SHP77 treated with DMSO at 0.1 percent for 48 hours (cell line): ENCODE measurements around the gene TXNRD3.
A peak's percentile ranks its signal among the peaks of the same experiment; 100 is the strongest.

Source experiments
- DNase-seq: peaks from one replicate; lab custom pipeline; 2025; lab: John Stamatoyannopoulos, UW

TXNRD3 gene

GRCh38 chr3:126654571-126655383 is at the start of gene TXNRD3:
Gene TXNRD3, minus strand, starts transcription at chr3:126655124.
- DNase-seq: no peak

- peak; percentile 90 for DNase-seq
Measured at GRCh38 chr3:126703512-126704493, 48.9 kb upstream of the TXNRD3 start, which contains the start of gene CHCHD6. Gene CHCHD6, plus strand, starts transcription at chr3:126704240. Its CDS starts 73 bp downstream, at chr3:126704313.

- DNase-seq: no peak
Measured at GRCh38 chr3:126699011-126699410, 44.1 kb upstream of the TXNRD3 start.

GRCh38 chr3:126696701-126697267 is 41.9 kb upstream of the TXNRD3 start:
- DNase-seq: no peak

GRCh38 chr3:126693921-126694320 is 39.0 kb upstream of the TXNRD3 start:
- DNase-seq: no peak

GRCh38 chr3:126692858-126693257 is 37.9 kb upstream of the TXNRD3 start:
- no peak for DNase-seq

GRCh38 chr3:126691765-126692164 is 36.8 kb upstream of the TXNRD3 start:
- no peak for DNase-seq

- no peak for DNase-seq
Measured at GRCh38 chr3:126685493-126685892, 30.6 kb upstream of the TXNRD3 start.

- DNase-seq: no peak
Measured at GRCh38 chr3:126685021-126685420, 30.1 kb upstream of the TXNRD3 start.

GRCh38 chr3:126684218-126684751 is 29.4 kb upstream of the TXNRD3 start:
- DNase-seq: no peak

- DNase-seq: no peak
Measured at GRCh38 chr3:126683069-126683468, 28.1 kb upstream of the TXNRD3 start.

- DNase-seq: no peak
Measured at GRCh38 chr3:126682009-126682408, 27.1 kb upstream of the TXNRD3 start.

GRCh38 chr3:126680667-126681055 is 25.7 kb upstream of the TXNRD3 start:
- no peak for DNase-seq

- DNase-seq: no peak
Measured at GRCh38 chr3:126679831-126680666, 25.1 kb upstream of the TXNRD3 start.

GRCh38 chr3:126679318-126679751 is 24.4 kb upstream of the TXNRD3 start:
- peak; percentile 42 for DNase-seq

GRCh38 chr3:126678693-126679317 is 23.9 kb upstream of the TXNRD3 start:
- no peak for DNase-seq

GRCh38 chr3:126677862-126678503 is 23.1 kb upstream of the TXNRD3 start:
- DNase-seq: no peak

- no peak for DNase-seq
Measured at GRCh38 chr3:126676919-126677705, 22.2 kb upstream of the TXNRD3 start.

GRCh38 chr3:126672741-126673140 is 17.8 kb upstream of the TXNRD3 start:
- DNase-seq: no peak
